Vagina (tissue), 2 donors: ENCODE results near the gene TM9SF3.

ENCODE experiments used
- POLR2A ChIP-seq, 2 donors: fragments of 450-650 bp; IDR thresholded peaks; one replicate each; pipeline ENCODE4 v1.6.1; 2017; ENCODE audit warnings: antibody characterized with exemption in 2 of 2, mild to moderate bottlenecking in 2 of 2, moderate library complexity in 2 of 2
- POLR2AphosphoS5 ChIP-seq, 2 donors: sonication (generic); formaldehyde crosslinking; IDR thresholded peaks; one replicate each; pipeline ENCODE4 v1.9.0; 2017; ENCODE audit warnings: antibody characterized with exemption in 2 of 2, mild to moderate bottlenecking in 2 of 2, low read depth in 1 of 2; ENCODE audit not compliant: insufficient read depth in 1 of 2
- TF ChIP-seq, protein P1 (sequence below), 3 experiments: fragments of 450-650 bp in 2 of 3; fragments of 200-600 bp in 1 of 3; sonication (generic) in 1 of 3; IDR thresholded peaks; one replicate each; pipeline ENCODE4 v1.5.1; 2017 to 2019; ENCODE audit warnings: antibody characterized with exemption in 3 of 3, mild to moderate bottlenecking in 2 of 3, moderate library complexity in 2 of 3

- TF ChIP-seq POLR2AphosphoS5 (IDR thresholded peaks at IDR 0.05; ENCODE audit: insufficient read depth in 1 of 2, low read depth in 1 of 2) (no peak), POLR2A (IDR thresholded peaks at IDR 0.05) (no peak)
- TF ChIP-seq, protein P1, sequence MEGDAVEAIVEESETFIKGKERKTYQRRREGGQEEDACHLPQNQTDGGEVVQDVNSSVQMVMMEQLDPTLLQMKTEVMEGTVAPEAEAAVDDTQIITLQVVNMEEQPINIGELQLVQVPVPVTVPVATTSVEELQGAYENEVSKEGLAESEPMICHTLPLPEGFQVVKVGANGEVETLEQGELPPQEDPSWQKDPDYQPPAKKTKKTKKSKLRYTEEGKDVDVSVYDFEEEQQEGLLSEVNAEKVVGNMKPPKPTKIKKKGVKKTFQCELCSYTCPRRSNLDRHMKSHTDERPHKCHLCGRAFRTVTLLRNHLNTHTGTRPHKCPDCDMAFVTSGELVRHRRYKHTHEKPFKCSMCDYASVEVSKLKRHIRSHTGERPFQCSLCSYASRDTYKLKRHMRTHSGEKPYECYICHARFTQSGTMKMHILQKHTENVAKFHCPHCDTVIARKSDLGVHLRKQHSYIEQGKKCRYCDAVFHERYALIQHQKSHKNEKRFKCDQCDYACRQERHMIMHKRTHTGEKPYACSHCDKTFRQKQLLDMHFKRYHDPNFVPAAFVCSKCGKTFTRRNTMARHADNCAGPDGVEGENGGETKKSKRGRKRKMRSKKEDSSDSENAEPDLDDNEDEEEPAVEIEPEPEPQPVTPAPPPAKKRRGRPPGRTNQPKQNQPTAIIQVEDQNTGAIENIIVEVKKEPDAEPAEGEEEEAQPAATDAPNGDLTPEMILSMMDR (IDR thresholded peaks at IDR 0.05): no peak
Measured at GRCh38 chr10:96488161-96488935, 98.5 kb downstream of the TM9SF3 start.
